ENCODE data around the gene DNM3.

GRCh38 chr1:172298911-172299310 is 457.6 kb downstream of the DNM3 start:
- TF ChIP-seq CTCF (IDR thresholded peaks at IDR 0.05) (no peak), POLR2A (IDR thresholded peaks at IDR 0.05) (no peak)

All from lower leg skin (tissue), 3 donors.